ENCODE results near the gene MCF2L. TPM values are rescaled to one million over a fixed set of nuclear protein-coding genes. Genes with fewer than 3 reads are reported as not detected.

MCF2L gene
- total RNA-seq, 4 donors from 2014 or later: 46.5 to 89.7 (median 55.0) TPM

DNA sequence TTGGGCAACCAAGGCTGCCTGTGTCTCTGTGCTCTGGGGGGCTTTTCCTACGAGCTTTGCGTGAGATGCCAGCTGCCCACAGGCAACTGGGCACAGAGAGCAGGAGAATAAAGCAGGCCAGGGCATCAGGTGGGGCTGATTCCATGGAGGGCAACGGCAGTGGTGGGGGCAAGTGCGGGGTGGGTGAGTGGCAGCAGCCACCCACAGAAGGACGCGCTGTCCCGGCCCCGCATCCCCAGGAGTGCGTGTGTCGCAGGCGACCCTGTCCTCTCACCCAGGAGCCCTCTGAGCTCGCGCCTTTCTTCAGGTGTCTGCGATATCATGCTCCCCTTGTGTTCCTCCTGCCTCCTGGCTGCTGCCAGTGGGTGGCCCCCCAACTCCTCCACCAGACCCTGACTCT lies 67.4 kb downstream of the MCF2L start:
- no peak for DNase-seq (ENCODE audit: low spot score in 2 of 2)
- H3K4me3 ChIP-seq (ENCODE audit: low read depth, poor library complexity, severe bottlenecking): no peak overlapping the region
- intact Hi-C loops (cut with DNase I; ENCODE audit: low total_unique reads): no loop called here
- TF ChIP-seq POLR2A (IDR thresholded peaks at IDR 0.05): no peak
- TF ChIP-seq, protein P1, sequence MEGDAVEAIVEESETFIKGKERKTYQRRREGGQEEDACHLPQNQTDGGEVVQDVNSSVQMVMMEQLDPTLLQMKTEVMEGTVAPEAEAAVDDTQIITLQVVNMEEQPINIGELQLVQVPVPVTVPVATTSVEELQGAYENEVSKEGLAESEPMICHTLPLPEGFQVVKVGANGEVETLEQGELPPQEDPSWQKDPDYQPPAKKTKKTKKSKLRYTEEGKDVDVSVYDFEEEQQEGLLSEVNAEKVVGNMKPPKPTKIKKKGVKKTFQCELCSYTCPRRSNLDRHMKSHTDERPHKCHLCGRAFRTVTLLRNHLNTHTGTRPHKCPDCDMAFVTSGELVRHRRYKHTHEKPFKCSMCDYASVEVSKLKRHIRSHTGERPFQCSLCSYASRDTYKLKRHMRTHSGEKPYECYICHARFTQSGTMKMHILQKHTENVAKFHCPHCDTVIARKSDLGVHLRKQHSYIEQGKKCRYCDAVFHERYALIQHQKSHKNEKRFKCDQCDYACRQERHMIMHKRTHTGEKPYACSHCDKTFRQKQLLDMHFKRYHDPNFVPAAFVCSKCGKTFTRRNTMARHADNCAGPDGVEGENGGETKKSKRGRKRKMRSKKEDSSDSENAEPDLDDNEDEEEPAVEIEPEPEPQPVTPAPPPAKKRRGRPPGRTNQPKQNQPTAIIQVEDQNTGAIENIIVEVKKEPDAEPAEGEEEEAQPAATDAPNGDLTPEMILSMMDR (IDR thresholded peaks at IDR 0.05): no peak
- 97 to 98% methylated on average over 14 of the region's 14 CpGs for whole genome bisulfite sequencing, 2 donors

DNA sequence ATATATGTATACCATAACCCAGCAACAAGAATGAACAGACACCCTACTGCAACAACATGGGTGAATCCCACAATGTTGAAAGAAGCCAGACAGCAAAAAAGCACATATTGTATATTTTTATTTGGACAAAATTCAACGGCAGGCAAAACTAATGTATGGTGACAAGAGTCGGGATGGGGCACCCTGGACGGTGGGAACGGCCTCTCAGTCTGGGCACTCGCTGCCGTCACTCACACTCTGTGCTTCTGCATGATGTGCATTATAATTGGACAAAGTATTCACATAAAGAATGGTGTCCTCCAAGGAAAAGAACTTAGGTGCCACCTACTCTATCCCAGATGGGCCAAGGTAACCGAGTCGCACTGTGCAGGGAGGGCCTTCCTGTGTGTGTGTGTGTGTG lies 71.0 kb downstream of the MCF2L start:
- H3K4me3 ChIP-seq (ENCODE audit: low read depth, poor library complexity, severe bottlenecking): no peak overlapping the region
- no peak for TF ChIP-seq POLR2A (IDR thresholded peaks at IDR 0.05)
- TF ChIP-seq, protein P1 (IDR thresholded peaks at IDR 0.05): no peak
- 91 to 96% methylated on average over 8 of the region's 8 CpGs for WGBS, 2 donors
- intact Hi-C loops (cut with DNase I; ENCODE audit: low total_unique reads): no loop called here
- no peak for DNase-seq (ENCODE audit: low spot score in 2 of 2)

DNA sequence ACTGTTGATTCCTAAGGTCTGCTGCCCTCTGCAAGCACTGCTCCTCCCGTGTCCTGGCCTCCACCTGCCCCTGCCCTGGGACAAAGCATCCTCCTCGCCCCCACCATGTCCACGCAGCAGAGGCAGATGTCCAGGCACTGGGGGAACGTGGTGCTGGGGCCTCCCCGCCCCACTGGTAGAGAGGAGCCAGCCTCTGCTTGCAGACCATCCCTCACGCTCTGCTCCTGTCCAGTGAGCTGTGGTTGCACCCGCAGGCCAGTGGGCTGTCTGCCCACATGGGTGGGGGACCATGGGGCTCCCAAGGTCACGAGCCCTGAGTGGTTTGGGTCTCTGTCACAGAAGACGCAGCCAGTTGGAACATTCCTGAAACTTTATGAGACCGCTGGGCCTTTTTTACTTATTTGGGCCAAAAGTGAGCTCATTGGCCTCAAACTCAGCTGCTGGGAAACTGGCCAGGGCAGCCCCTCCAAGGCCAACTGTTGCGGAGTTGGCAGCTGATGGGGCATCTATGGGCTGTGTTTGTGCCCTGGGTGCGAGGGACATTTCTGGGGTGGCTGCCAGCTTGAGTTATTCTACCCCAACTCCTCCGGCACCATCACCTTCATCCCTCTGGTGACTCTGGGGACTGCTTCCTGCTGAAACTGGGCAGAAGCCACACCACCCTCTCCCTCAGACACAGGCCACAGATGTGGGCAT lies 71.7 kb downstream of the MCF2L start:
- H3K4me3 ChIP-seq (ENCODE audit: low read depth, poor library complexity, severe bottlenecking): no peak overlapping the region
- intact Hi-C loops (cut with DNase I; ENCODE audit: low total_unique reads): no loop called here
- WGBS, 2 donors: 72 to 73% methylated on average over 9 to 13 of the region's 13 CpGs
- TF ChIP-seq POLR2A (IDR thresholded peaks at IDR 0.05): no peak
- TF ChIP-seq, protein P1 (IDR thresholded peaks at IDR 0.05): no peak
- DNase-seq (ENCODE audit: low spot score in 2 of 2): no peak

DNA sequence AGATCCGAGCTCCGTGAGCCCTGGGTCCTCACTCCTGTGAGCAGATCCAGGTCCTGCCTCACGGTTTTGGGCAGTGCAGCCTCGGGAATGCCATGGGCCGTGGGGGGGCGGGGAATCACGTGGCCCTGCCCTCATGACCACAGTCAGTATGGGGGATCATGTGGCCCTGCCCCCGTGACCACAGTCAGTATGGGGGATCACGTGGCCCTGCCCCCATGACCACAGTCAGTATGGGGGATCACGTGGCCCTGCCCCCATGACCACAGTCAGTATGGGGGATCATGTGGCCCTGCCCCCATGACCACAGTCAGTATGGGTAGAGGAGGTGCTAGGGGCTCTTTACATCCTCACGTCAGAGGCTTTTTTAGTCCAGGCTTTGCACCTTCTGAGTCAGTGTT lies 72.3 kb downstream of the MCF2L start:
- no peak for TF ChIP-seq POLR2A (IDR thresholded peaks at IDR 0.05)
- TF ChIP-seq, protein P1 (IDR thresholded peaks at IDR 0.05): no peak
- 57 to 61% methylated on average over 11 of the region's 11 CpGs for WGBS, 2 donors
- intact Hi-C loops (cut with DNase I; ENCODE audit: low total_unique reads): no loop called here
- H3K4me3 ChIP-seq (ENCODE audit: low read depth, poor library complexity, severe bottlenecking): no peak overlapping the region
- peak in 1 of 2 donors; percentile 93 for DNase-seq (ENCODE audit: low spot score in 2 of 2)

DNA sequence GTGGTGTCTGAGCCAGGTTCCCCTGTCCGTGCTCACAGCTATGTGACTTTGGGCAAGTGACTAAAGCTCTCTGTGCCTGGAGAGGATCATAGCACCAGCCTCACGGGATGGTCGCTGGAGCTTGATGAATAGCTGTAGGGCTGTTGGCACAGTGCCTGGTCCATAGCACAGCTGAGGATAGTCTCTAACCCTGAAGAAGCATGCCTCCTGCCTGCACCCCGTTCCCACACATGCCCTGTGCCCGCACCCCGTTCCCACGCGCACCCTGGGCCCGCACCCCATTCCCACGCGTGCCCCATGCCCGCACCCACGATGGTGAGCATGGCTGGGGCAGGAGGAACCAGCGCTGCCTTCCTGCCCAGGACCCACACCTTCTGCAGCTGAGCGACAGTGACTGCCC lies 72.9 kb downstream of the MCF2L start:
- no peak overlapping the region for H3K4me3 ChIP-seq (ENCODE audit: low read depth, poor library complexity, severe bottlenecking)
- TF ChIP-seq, protein P1 (IDR thresholded peaks at IDR 0.05): no peak
- TF ChIP-seq POLR2A (IDR thresholded peaks at IDR 0.05): no peak
- 78 to 84% methylated on average over 15 of the region's 15 CpGs for WGBS, 2 donors
- DNase-seq (ENCODE audit: low spot score in 2 of 2): no peak
- intact Hi-C loops (cut with DNase I; ENCODE audit: low total_unique reads): no loop called here

DNA sequence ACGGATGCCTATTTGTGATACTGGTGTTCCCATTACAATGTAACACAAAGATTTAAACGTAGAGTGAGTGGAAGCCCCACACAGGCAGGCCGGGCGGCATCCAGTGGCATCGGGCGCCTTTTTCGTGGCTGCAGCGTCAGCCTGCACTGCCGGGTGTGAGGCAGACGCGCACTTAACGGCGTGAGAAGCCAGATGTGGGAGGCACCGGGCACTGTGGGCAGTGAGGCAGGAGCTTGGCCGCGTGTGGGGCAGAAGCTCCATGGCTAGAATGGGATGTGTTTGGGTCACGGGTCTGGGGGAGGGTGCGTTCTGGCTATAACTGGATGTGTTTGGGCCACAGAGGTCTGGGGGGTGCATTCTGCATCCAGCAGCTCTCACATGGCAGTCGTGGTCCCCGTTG lies 73.4 kb downstream of the MCF2L start:
- TF ChIP-seq POLR2A (IDR thresholded peaks at IDR 0.05): no peak
- TF ChIP-seq, protein P1 (IDR thresholded peaks at IDR 0.05): no peak
- H3K4me3 ChIP-seq (ENCODE audit: low read depth, poor library complexity, severe bottlenecking): no peak overlapping the region
- intact Hi-C loops (cut with DNase I; ENCODE audit: low total_unique reads): no loop called here
- no peak for DNase-seq (ENCODE audit: low spot score in 2 of 2)
- WGBS, 2 donors: 95% methylated on average over 20 of the region's 20 CpGs
